GM23338 (cell line): ENCODE results near the gene NPM1.

Experiments used
- TF ChIP-seq, protein P1 (sequence below), 2 experiments: fragments of 200-600 bp in 1 of 2; sonication (generic) in 1 of 2; conservative IDR thresholded peaks; 2 replicates each; pipeline versions ENCODE4 v1.5.1 to v1.6.1; 2016 to 2017; ENCODE audit warnings: antibody characterized with exemption in 2 of 2, low read depth in 2 of 2, mild to moderate bottlenecking in 2 of 2, moderate library complexity in 1 of 2
- TF ChIP-seq, protein P2 (sequence below): fragments of 250-450 bp; sonication (Bioruptor Pico); IDR thresholded peaks from 2 replicates; pipeline ENCODE4 v1.5.0; 2020; ENCODE audit warnings: mild to moderate bottlenecking, moderate library complexity

DNA sequence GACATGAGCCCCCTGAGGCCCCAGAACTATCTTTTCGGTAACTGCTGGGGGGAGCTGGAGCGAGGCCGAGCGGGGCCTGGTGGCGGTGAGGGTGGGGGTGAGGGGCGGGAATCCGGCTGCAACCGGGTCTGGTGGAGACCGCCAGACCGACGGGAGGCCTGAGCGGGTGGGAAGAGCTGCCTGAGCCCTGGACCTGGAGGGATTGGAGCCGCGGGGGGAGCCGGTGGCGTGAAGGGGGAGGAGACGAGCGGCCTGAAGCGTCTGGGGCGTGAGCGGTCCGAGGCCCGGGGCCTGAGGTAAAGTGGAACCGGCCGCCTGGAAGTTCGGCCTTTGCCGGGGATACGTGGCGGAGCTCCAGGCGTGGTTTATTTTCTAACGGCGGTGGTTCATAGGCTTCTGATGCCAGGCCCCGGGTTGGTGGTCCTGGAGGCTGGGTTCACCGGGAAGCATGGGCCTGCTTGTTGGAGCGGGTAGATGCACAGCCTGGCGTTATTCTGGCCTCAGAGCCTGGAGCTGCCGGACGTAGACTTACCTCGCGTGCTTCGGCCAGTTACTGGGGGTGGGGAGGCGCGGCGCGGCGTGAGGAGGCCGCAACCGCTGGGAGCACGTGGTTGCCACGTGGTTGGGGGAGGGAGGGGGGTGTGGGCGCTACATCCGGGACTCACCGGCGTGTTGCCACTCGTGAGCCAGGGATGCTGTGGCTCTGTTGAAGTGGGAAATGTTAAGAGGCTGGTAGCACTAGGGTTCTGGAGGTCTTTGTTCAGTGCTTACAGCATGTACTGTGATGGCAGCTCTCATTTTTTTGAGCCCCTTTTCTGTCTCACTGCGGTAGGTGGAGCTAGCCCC lies 544 bp downstream of the NPM1 start:
- TF ChIP-seq, protein P1, sequence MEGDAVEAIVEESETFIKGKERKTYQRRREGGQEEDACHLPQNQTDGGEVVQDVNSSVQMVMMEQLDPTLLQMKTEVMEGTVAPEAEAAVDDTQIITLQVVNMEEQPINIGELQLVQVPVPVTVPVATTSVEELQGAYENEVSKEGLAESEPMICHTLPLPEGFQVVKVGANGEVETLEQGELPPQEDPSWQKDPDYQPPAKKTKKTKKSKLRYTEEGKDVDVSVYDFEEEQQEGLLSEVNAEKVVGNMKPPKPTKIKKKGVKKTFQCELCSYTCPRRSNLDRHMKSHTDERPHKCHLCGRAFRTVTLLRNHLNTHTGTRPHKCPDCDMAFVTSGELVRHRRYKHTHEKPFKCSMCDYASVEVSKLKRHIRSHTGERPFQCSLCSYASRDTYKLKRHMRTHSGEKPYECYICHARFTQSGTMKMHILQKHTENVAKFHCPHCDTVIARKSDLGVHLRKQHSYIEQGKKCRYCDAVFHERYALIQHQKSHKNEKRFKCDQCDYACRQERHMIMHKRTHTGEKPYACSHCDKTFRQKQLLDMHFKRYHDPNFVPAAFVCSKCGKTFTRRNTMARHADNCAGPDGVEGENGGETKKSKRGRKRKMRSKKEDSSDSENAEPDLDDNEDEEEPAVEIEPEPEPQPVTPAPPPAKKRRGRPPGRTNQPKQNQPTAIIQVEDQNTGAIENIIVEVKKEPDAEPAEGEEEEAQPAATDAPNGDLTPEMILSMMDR (conservative IDR thresholded peaks at IDR 0.05; ENCODE audit: low read depth in 2 of 2): no peak
- TF ChIP-seq, protein P2, sequence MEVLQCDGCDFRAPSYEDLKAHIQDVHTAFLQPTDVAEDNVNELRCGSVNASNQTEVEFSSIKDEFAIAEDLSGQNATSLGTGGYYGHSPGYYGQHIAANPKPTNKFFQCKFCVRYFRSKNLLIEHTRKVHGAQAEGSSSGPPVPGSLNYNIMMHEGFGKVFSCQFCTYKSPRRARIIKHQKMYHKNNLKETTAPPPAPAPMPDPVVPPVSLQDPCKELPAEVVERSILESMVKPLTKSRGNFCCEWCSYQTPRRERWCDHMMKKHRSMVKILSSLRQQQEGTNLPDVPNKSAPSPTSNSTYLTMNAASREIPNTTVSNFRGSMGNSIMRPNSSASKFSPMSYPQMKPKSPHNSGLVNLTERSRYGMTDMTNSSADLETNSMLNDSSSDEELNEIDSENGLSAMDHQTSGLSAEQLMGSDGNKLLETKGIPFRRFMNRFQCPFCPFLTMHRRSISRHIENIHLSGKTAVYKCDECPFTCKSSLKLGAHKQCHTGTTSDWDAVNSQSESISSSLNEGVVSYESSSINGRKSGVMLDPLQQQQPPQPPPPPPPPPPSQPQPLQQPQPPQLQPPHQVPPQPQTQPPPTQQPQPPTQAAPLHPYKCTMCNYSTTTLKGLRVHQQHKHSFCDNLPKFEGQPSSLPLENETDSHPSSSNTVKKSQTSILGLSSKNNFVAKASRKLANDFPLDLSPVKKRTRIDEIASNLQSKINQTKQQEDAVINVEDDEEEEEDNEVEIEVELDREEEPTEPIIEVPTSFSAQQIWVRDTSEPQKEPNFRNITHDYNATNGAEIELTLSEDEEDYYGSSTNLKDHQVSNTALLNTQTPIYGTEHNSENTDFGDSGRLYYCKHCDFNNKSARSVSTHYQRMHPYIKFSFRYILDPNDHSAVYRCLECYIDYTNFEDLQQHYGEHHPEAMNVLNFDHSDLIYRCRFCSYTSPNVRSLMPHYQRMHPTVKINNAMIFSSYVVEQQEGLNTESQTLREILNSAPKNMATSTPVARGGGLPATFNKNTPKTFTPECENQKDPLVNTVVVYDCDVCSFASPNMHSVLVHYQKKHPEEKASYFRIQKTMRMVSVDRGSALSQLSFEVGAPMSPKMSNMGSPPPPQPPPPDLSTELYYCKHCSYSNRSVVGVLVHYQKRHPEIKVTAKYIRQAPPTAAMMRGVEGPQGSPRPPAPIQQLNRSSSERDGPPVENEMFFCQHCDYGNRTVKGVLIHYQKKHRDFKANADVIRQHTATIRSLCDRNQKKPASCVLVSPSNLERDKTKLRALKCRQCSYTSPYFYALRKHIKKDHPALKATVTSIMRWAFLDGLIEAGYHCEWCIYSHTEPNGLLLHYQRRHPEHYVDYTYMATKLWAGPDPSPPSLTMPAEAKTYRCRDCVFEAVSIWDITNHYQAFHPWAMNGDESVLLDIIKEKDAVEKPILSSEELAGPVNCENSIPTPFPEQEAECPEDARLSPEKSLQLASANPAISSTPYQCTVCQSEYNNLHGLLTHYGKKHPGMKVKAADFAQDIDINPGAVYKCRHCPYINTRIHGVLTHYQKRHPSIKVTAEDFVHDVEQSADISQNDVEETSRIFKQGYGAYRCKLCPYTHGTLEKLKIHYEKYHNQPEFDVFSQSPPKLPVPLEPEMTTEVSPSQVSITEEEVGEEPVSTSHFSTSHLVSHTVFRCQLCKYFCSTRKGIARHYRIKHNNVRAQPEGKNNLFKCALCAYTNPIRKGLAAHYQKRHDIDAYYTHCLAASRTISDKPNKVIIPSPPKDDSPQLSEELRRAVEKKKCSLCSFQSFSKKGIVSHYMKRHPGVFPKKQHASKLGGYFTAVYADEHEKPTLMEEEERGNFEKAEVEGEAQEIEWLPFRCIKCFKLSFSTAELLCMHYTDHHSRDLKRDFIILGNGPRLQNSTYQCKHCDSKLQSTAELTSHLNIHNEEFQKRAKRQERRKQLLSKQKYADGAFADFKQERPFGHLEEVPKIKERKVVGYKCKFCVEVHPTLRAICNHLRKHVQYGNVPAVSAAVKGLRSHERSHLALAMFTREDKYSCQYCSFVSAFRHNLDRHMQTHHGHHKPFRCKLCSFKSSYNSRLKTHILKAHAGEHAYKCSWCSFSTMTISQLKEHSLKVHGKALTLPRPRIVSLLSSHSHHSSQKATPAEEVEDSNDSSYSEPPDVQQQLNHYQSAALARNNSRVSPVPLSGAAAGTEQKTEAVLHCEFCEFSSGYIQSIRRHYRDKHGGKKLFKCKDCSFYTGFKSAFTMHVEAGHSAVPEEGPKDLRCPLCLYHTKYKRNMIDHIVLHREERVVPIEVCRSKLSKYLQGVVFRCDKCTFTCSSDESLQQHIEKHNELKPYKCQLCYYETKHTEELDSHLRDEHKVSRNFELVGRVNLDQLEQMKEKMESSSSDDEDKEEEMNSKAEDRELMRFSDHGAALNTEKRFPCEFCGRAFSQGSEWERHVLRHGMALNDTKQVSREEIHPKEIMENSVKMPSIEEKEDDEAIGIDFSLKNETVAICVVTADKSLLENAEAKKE (CRISPR knock-in tag): no peak
